Osteocyte (in vitro differentiated cells): Measurements from ENCODE around the gene ABCG1. TPM values are rescaled to one million over a fixed set of nuclear protein-coding genes. Genes with fewer than 3 reads are reported as not detected.

ENCODE experiments used
- DNase-seq: peaks from one replicate; pipeline ENCODE4 v3.0.0; 2021; ENCODE audit warnings: mixed read lengths; ENCODE audit not compliant: unreplicated experiment; ENCODE audit errors: extremely low spot score
- H3K27ac Mint-ChIP-seq: one replicate; pipeline ENCODE4 v1.8.0; 2021; ENCODE audit warnings: mild to moderate bottlenecking, mixed read lengths; ENCODE audit not compliant: unreplicated experiment
- H3K27me3 Mint-ChIP-seq: one replicate; pipeline ENCODE4 v1.8.0; 2021; ENCODE audit warnings: mixed read lengths; ENCODE audit not compliant: unreplicated experiment
- H3K36me3 Mint-ChIP-seq: one replicate; pipeline ENCODE4 v1.8.0; 2021; ENCODE audit warnings: mixed read lengths; ENCODE audit not compliant: unreplicated experiment
- H3K4me1 Mint-ChIP-seq: one replicate; pipeline ENCODE4 v1.8.0; 2021; ENCODE audit warnings: mixed read lengths; ENCODE audit not compliant: unreplicated experiment
- H3K4me3 Mint-ChIP-seq: one replicate; pipeline ENCODE4 v1.8.0; 2021; ENCODE audit warnings: mild to moderate bottlenecking, moderate library complexity, mixed read lengths; ENCODE audit not compliant: unreplicated experiment
- H3K9me3 Mint-ChIP-seq: one replicate; pipeline ENCODE4 v1.8.0; 2021; ENCODE audit warnings: mixed read lengths; ENCODE audit not compliant: unreplicated experiment
- CTCF ChIP-seq: fragments of 200-600 bp; sonication (generic); IDR thresholded peaks from 2 replicates; pipeline ENCODE4 v1.5.0; 2021; ENCODE audit warnings: antibody characterized with exemption, mild to moderate bottlenecking, moderate library complexity
- total RNA-seq: library from RNA; stranded (reverse); gene quantifications from 2 replicates; pipeline ENCODE4 v1.2.1, GENCODE V29; 2021

The ABCG1 gene
- total RNA-seq, 1 donor from 2014 or later: 16.5 TPM

- no peaks in the 10 kb centered on the region for H3K9me3 Mint-ChIP-seq
- H3K4me3 Mint-ChIP-seq: no peak overlapping the region
- H3K27me3 Mint-ChIP-seq: peaks cover 13% of the 10 kb centered on the region
- no peak for DNase-seq
- peaks cover 40% of the 10 kb centered on the region for H3K4me1 Mint-ChIP-seq
- H3K27ac Mint-ChIP-seq: no peak overlapping the region
- H3K36me3 Mint-ChIP-seq: peaks cover 2% of the 10 kb centered on the region
- TF ChIP-seq CTCF: no peak
These were observed 18.2 kb downstream of the ABCG1 start for GRCh38 chr21:42237161-42237560.

GRCh38 chr21:42237577-42237976, 18.6 kb downstream of the ABCG1 start:
- DNase-seq: no peak
- Mint-ChIP-seq H3K27ac (no peak overlapping the region), H3K36me3 (peaks cover under 1% of the 10 kb centered on the region), H3K4me3 (no peak overlapping the region), H3K4me1 (peaks cover 40% of the 10 kb centered on the region), H3K27me3 (peaks cover 13% of the 10 kb centered on the region), H3K9me3 (no peaks in the 10 kb centered on the region)
- TF ChIP-seq CTCF: no peak

DNA sequence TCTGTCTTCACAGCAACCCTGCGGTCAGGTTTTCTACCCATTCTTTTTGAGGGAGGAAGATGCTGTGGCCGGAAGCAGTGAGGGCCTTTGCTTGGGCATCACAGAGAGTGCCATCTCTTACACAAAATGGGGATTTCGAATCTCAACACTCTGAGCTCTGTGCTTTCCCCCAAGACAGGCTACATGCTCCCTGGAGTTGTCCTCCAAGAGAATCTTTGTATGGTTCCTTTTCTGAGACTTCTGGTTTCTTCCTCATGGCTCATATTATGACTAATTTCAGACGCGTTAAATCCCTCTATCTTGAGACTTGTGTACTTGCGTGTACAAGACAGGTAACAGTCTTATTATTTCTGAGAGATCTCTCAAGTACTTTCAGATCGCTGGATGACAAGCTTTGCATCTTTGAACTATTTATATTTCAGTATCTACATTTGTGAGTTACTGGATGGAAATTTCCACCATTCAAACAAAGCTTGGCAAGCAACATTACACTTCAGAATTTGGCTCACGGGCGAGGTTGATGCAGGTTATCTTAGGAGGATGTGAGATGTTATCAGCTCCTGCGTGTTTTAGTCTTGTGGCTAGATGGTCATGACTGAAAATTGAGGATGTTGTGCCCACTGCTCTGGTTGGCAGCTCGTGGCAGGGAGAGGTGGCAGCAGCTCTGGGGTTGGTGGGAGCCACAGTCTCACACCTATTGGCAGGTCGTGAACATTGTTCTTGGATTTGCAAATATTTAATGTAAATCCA, 19.4 kb downstream of the ABCG1 start:
- no peak for TF ChIP-seq CTCF
- Mint-ChIP-seq H3K27ac (no peak overlapping the region), H3K27me3 (peaks cover 13% of the 10 kb centered on the region), H3K4me3 (no peak overlapping the region), H3K4me1 (peaks cover 35% of the 10 kb centered on the region), H3K36me3 (no peaks in the 10 kb centered on the region), H3K9me3 (no peaks in the 10 kb centered on the region)
- DNase-seq: no peak

GRCh38 chr21:42239556-42239955, 20.6 kb downstream of the ABCG1 start:
- no peak for TF ChIP-seq CTCF
- peaks cover 24% of the 10 kb centered on the region for H3K4me1 Mint-ChIP-seq
- peaks cover 13% of the 10 kb centered on the region for H3K27me3 Mint-ChIP-seq
- H3K9me3 Mint-ChIP-seq: no peaks in the 10 kb centered on the region
- no peak overlapping the region for H3K4me3 Mint-ChIP-seq
- no peak for DNase-seq
- H3K27ac Mint-ChIP-seq: no peak overlapping the region
- H3K36me3 Mint-ChIP-seq: no peaks in the 10 kb centered on the region

- Mint-ChIP-seq H3K36me3 (no peaks in the 10 kb centered on the region), H3K9me3 (no peaks in the 10 kb centered on the region), H3K27me3 (peaks cover 13% of the 10 kb centered on the region), H3K27ac (no peak overlapping the region), H3K4me1 (peaks cover 22% of the 10 kb centered on the region), H3K4me3 (no peak overlapping the region)
- no peak for TF ChIP-seq CTCF
- no peak for DNase-seq
These were observed 21.0 kb downstream of the ABCG1 start for GRCh38 chr21:42239973-42240372.
